MM.1S (cell line): ENCODE data around the gene TMEM271.
"Not testable (repeated sequence)": the region's sequence is repeated elsewhere in the genome, so short reads cannot be mapped to it uniquely, and the experiment has no call there.

ENCODE experiments used
- DNase-seq: peaks from one replicate; pipeline ENCODE4 v3.0.0-alpha.2; 2015
- H2AFZ ChIP-seq: fragments of 300-600 bp; sonication (generic); 2 replicates; pipeline ENCODE4 v1.6.0; 2016; ENCODE audit warnings: antibody characterized with exemption, low read length
- H3F3A ChIP-seq: fragments of 300-600 bp; sonication (generic); 2 replicates; pipeline ENCODE4 v1.6.1; 2016; ENCODE audit warnings: mild to moderate bottlenecking, antibody characterized with exemption, low read length, moderate library complexity, mixed read lengths; ENCODE audit not compliant: insufficient read depth
- H3K27ac ChIP-seq: fragments of 300-600 bp; sonication (generic); 2 replicates; pipeline ENCODE4 v1.5.1; 2016; ENCODE audit warnings: mild to moderate bottlenecking, low read length
- H3K27me3 ChIP-seq: fragments of 300-600 bp; sonication (generic); replicated peaks from 2 replicates; pipeline ENCODE4 v1.6.0; 2016; ENCODE audit warnings: low read length; ENCODE audit not compliant: insufficient read depth
- H3K36me3 ChIP-seq: fragments of 300-600 bp; sonication (generic); replicated peaks from 2 replicates; pipeline ENCODE4 v1.6.1; 2016; ENCODE audit warnings: mild to moderate bottlenecking, low read length, mixed read lengths; ENCODE audit not compliant: insufficient read depth
- H3K4me1 ChIP-seq: fragments of 300-600 bp; sonication (generic); 2 replicates; pipeline ENCODE4 v1.6.1; 2016; ENCODE audit warnings: low read length, mixed read lengths
- H3K4me2 ChIP-seq: fragments of 300-600 bp; sonication (generic); 2 replicates; pipeline ENCODE4 v1.6.0; 2016; ENCODE audit warnings: low read depth, low read length
- H3K4me3 ChIP-seq: fragments of 300-600 bp; sonication (generic); 2 replicates; pipeline ENCODE4 v1.5.1; 2016; ENCODE audit warnings: low read length, mixed read lengths
- H3K79me2 ChIP-seq: fragments of 300-600 bp; sonication (generic); 2 replicates; pipeline ENCODE4 v1.6.1; 2016; ENCODE audit warnings: mixed run types, low read length, mixed read lengths
- H3K9ac ChIP-seq: fragments of 300-600 bp; sonication (generic); 2 replicates; pipeline ENCODE4 v1.6.1; 2016; ENCODE audit warnings: low read length, mixed read lengths
- H3K9me2 ChIP-seq: fragments of 300-600 bp; sonication (generic); replicated peaks from 2 replicates; pipeline ENCODE4 v1.6.1; 2016; ENCODE audit warnings: mild to moderate bottlenecking, low read length, mixed read lengths; ENCODE audit not compliant: insufficient read depth
- H3K9me3 ChIP-seq: fragments of 300-600 bp; sonication (generic); replicated peaks from 2 replicates; pipeline ENCODE4 v1.6.1; 2016; ENCODE audit warnings: mild to moderate bottlenecking, low read length, mixed read lengths; ENCODE audit not compliant: insufficient read depth
- H4K20me1 ChIP-seq: fragments of 300-600 bp; sonication (generic); 2 replicates; pipeline ENCODE4 v1.6.1; 2016; ENCODE audit warnings: mild to moderate bottlenecking, low read length, moderate library complexity, mixed read lengths; ENCODE audit not compliant: insufficient read depth
- EZH2 ChIP-seq: fragments of 300-600 bp; sonication (generic); optimal IDR thresholded peaks from 2 replicates; pipeline ENCODE3; 2017; ENCODE audit warnings: low read depth, mild to moderate bottlenecking, antibody characterized with exemption, low read length, mixed read lengths
- EZH2phosphoT487 ChIP-seq: fragments of 300-600 bp; sonication (generic); IDR thresholded peaks from 2 replicates; pipeline ENCODE4 v1.6.1; 2018; ENCODE audit warnings: antibody characterized with exemption, low read length
- TF ChIP-seq, protein P1 (sequence below): fragments of 300-600 bp; sonication (generic); IDR thresholded peaks from 2 replicates; pipeline ENCODE4 v1.5.1; 2016; ENCODE audit warnings: antibody characterized with exemption, low read length, mixed read lengths

Gene TMEM271

DNA sequence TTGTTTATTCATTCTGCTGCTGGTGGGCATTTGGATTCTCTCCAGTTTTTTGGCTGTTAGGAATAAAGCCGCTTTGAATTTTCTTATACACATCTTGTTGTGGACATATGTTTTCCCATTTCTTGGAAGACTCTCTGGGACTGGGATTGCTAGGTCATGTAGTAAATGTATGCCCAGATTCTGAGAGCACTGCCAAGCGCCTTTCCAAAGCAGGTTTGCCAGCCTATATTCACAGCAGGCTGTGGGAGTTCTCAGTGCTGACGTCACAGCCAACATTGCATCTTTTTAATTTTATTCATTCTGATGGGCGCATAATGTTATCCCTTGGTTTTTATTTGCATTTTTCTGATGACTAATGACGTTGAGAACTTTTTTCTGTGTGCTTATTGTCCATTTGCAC, 24.1 kb downstream of the TMEM271 start:
- no peaks in the 10 kb centered on the region for H3K9me2 ChIP-seq
- no peaks in the 10 kb centered on the region for H4K20me1 ChIP-seq
- H3K4me2 ChIP-seq, result no peak overlapping the region
- no peaks in the 10 kb centered on the region for H3K4me1 ChIP-seq
- no peaks in the 10 kb centered on the region; the same call in 1 of the 2 replicates for H3K27me3 ChIP-seq
- H3K79me2 ChIP-seq, result no peaks in the 10 kb centered on the region
- H3K9me3 ChIP-seq, result no peaks in the 10 kb centered on the region
- no peaks in the 10 kb centered on the region for H3K36me3 ChIP-seq
- H3K9ac ChIP-seq, result no peak overlapping the region
- H3F3A ChIP-seq, result no peaks in the 10 kb centered on the region
- H3K4me3 ChIP-seq, result no peak overlapping the region
- no peak for DNase-seq
- H2AFZ ChIP-seq, result no peak overlapping the region
- no peak overlapping the region for H3K27ac ChIP-seq
- TF ChIP-seq EZH2phosphoT487 (no peak), EZH2 (no peak)
- TF ChIP-seq, protein P1, sequence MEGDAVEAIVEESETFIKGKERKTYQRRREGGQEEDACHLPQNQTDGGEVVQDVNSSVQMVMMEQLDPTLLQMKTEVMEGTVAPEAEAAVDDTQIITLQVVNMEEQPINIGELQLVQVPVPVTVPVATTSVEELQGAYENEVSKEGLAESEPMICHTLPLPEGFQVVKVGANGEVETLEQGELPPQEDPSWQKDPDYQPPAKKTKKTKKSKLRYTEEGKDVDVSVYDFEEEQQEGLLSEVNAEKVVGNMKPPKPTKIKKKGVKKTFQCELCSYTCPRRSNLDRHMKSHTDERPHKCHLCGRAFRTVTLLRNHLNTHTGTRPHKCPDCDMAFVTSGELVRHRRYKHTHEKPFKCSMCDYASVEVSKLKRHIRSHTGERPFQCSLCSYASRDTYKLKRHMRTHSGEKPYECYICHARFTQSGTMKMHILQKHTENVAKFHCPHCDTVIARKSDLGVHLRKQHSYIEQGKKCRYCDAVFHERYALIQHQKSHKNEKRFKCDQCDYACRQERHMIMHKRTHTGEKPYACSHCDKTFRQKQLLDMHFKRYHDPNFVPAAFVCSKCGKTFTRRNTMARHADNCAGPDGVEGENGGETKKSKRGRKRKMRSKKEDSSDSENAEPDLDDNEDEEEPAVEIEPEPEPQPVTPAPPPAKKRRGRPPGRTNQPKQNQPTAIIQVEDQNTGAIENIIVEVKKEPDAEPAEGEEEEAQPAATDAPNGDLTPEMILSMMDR, result no peak

DNA sequence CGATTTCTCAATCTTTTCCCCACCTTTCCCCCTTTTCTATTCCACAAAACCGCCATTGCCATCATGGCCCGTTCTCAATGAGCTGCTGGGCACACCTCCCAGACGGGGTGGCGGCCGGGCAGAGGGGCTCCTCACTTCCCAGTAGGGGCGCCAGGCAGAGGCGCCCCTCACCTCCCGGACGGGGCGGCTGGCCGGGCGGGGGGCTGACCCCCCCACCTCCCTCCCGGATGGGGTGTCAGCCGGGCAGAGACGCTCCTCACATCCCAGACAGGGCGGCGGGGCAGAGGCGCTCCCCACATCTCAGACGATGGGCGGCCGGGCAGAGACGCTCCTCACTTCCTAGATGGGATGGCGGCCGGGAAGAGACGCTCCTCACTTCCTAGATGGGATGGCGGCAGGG, 25.8 kb downstream of the TMEM271 start:
- not testable (repeated sequence) for H3K27ac ChIP-seq, H3K27me3 ChIP-seq, H3K4me2 ChIP-seq, H3K9me2 ChIP-seq, H3K4me1 ChIP-seq, H3K4me3 ChIP-seq, H2AFZ ChIP-seq, H3K9ac ChIP-seq, H3K36me3 ChIP-seq, H4K20me1 ChIP-seq, H3F3A ChIP-seq, H3K9me3 ChIP-seq, H3K79me2 ChIP-seq, DNase-seq

DNA sequence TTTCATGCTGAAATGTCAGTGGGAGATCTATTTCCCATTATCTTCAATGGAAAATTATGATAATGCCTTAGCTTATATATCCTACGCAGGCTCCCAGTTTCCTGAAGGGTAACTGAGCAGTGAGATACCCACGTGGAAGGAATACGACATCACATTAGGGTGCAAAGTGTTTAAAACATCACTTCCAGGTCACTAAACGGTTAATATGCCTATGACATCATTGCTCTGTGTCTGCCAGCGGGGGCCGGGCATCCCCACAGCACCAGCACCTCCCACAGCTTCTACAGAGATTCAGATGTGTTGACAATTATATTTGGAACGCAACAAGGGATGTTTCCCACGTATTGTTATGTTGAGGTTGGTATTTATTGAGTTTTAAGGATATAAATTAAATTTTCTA, 27.1 kb downstream of the TMEM271 start:
- no peak for DNase-seq
- H3K27ac ChIP-seq, result no peak overlapping the region
- no peaks in the 10 kb centered on the region for H3K36me3 ChIP-seq
- H3K4me3 ChIP-seq, result no peak overlapping the region
- H3K79me2 ChIP-seq, result no peaks in the 10 kb centered on the region
- no peaks in the 10 kb centered on the region for H3F3A ChIP-seq
- no peak overlapping the region for H3K4me2 ChIP-seq
- no peak overlapping the region for H2AFZ ChIP-seq
- H3K4me1 ChIP-seq, result no peaks in the 10 kb centered on the region
- H4K20me1 ChIP-seq, result no peaks in the 10 kb centered on the region
- no peaks in the 10 kb centered on the region; the same call in 1 of the 2 replicates for H3K27me3 ChIP-seq
- TF ChIP-seq EZH2phosphoT487 (no peak), EZH2 (no peak)
- TF ChIP-seq, protein P1, result no peak
- no peaks in the 10 kb centered on the region for H3K9me2 ChIP-seq
- H3K9ac ChIP-seq, result no peak overlapping the region
- H3K9me3 ChIP-seq, result no peaks in the 10 kb centered on the region

DNA sequence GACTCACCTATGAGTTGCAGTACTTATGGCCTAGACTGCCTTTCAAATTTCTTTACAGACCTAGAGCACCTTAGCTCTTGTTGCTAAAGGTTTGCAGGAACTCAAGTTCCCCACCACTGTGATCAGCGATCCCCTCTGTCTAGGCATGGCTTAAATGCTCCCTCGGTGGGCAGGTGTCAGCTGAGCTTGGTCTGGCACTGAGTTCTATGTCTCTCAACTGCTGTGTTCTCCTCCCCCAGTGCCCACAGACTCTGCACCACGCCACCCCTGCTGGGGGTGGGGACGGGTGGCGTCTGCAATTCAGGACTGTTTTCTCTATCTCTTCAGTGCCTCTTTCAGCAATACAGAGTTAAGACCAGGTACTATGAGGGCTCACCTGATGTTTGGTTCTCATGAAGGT, 30.5 kb downstream of the TMEM271 start:
- Histone ChIP-seq H3K4me2 (no peak overlapping the region), H3K27ac (no peak overlapping the region), H3K9me2 (no peaks in the 10 kb centered on the region), H3F3A (no peaks in the 10 kb centered on the region), H2AFZ (no peak overlapping the region), H3K36me3 (no peaks in the 10 kb centered on the region), H3K9me3 (no peaks in the 10 kb centered on the region), H3K4me1 (no peaks in the 10 kb centered on the region), H3K9ac (no peak overlapping the region), H3K79me2 (no peaks in the 10 kb centered on the region), H3K4me3 (no peak overlapping the region), H4K20me1 (no peaks in the 10 kb centered on the region), H3K27me3 (no peaks in the 10 kb centered on the region)
- TF ChIP-seq EZH2 (no peak), EZH2phosphoT487 (no peak)
- TF ChIP-seq, protein P1, result no peak
- no peak for DNase-seq
